Activated CD4-positive, CD25-positive, alpha-beta regulatory T cell treated with anti-CD3 and anti-CD28 coated beads, Interleukin-2, amount 50 U/mL, for 16 hours (primary cell): ENCODE measurements around the gene TMEM208.

Experiments used
- DNase-seq: peaks from one replicate; pipeline ENCODE4 v3.0.0-alpha.2; 2020; ENCODE audit warnings: low read depth, low spot score

Gene TMEM208

DNA sequence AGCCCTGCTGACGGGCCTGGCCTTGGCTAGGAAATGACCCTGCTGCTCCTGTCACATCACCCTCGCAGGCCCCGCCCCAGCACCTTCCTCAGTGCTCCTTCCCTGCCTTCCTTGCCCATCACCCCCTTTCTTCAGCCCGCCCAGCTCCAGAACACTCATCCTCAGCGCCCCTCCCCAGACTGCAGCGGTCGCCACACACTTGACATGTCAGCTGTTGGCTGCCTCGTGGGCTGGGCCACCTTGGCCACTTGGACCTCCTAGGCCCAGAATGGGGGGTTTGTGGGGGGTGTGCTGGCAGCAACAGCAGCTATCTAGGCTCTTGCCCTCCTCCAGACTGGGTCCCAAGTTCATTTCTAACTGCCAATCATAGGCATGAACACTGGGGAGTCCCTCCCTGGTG, 17.4 kb upstream of the TMEM208 start:
- no peak for DNase-seq

DNA sequence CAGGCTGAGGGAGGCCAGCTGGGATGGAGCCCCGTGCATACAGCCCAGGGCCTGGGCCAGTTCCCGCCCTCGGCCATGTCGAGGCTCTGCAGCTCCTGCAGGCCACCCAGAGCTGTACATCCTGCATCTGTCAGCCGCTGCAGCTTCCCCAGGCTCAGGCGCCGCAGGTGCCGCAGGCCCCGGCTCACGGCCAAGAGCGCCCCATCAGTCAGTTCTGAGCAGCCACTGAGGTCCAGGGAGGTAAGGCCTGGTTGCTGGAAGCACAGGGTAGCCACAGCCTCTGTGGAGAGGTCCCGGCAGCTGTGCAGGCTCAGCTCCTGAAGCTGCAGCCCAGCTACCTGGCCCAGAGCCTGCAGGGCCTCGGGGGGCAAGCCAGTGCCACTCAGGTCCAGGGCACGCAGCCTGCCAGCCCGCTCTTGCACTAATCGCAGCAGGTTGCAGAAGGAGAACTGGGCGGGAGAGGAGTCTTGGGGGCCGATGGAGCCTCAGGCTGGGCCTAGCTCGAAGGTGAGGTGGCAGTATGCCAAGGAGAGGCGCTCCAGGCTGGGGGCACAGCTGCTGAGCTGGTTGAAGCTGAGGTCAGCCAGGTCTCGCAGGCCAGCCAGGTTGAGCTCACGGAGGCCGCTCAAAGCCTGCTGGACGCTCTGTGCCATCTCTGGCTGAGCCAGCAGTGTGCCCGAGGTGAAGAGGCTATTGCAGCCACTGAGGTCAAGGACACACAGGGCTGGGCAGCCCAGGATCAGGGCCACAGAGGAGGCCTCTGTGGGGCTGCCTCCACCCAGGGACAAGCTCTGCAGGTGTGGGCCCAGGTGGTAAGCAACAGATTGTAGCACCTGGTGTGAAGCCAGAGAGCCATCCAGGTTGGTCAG, 16.6 kb upstream of the TMEM208 start:
- no peak for DNase-seq

DNA sequence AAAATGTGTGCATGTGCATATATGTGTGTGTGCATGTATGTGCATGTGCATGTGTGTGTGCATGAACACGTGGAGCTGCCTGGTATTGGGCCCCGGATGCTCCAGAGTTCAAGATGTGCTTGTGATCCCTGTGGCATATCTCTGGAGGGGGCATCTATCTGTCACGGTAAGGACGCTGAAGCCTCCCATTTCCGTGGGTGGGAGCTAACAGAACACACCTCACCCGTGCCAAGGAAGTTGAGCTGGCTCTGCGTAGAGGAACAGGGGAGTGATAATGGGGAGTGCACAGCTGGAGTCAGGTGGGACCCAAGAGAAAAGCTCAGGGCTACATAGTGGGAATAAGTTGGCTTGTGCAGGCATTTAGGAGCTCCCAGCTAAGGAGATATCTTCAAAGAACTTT, 15.3 kb upstream of the TMEM208 start:
- DNase-seq, result no peak

- no peak for DNase-seq
Observed at GRCh38 chr16:67212766-67213165, 14.2 kb upstream of the TMEM208 start.

- no peak for DNase-seq
Observed at GRCh38 chr16:67213197-67214019, 13.5 kb upstream of the TMEM208 start.

DNA sequence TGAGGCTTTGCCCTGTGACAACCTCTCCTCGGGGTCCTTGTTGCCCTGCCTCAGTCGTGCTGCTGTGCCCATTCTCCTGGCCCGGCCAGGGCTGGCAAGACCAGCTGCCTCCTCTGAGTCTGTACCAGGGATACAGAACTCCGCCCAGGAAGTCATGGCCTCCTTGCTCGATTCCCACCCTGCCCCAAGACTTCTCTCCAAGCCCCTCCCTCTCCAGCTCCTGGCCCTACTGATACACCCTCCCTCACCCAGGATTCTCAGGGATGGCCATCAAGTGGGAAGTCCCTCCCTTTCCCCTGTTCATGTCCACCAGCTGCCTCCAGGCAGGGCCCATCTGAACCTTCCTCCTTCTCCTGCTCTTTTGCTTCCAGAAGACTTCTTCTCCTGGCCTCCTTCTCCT, 11.2 kb upstream of the TMEM208 start:
- DNase-seq, result no peak

DNA sequence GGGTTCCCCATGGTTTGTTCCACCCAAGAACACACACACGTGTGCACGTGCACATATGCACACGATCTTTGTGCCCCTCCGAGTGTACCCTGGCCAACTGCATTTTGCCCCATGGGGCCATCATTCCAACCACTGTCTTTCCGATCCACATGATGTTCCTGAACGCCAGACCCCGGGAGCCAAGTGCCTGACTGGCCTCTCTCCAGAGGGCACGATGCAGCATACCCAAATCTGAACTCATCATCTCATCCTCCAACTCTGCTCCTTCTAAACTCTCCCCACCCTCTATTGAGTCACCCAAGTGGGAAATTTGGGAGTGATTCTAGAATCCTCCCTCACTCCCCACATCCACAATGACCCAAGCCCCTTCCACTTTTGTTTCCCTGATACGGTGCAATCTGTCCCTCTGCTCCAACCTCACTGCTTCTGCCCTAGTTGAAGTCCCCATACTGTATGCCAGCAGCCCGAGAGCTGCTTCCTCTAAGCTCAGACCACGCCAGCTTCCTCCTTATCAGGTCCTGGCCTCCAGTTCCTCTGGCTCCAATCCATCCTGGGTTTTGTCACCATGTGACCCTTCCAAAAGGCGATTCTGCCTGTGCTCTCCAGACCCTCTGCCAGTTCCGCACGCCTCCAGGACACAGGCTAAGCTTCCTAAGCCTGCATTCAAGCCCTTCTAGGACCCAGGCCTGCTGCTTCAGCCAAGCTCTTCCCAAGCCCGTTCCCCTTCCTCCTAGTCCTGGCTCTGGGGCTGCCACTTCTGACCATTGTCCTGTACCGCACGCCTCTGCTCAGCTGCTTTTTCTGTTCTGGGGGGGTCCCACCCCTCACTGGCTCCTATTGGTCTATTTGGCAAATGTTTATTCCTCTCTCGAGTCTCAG, 10.1 kb upstream of the TMEM208 start:
- no peak for DNase-seq

DNA sequence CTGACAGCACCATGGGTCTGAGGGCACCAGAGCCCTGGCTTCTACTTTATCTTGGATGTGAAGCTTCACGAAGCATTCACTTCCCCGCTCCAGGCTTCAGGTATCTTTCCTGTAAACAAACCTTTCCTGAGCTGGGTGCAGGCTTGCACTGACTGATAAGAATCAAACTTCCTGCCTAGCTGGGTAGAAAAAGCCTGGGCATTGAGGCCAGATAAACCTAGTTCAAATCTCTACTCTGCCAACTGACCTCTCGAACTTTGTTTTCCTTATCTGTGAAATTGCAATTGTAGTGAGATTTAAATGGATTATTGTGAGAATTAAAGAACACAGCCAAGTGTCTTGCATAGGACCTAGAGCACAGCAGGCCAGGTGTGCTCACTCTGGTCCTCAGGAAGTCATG, 2.9 kb upstream of the TMEM208 start:
- DNase-seq, result no peak

- no peak for DNase-seq
Observed at GRCh38 chr16:67226295-67226803, 581 bp upstream of the TMEM208 start.

GRCh38 chr16:67227567-67227921, 614 bp downstream of the TMEM208 start:
- no peak for DNase-seq

- no peak for DNase-seq
Observed at GRCh38 chr16:67228034-67228785, 1.3 kb downstream of the TMEM208 start.

- DNase-seq, result no peak
Observed at GRCh38 chr16:67228905-67229304, 2.0 kb downstream of the TMEM208 start.

DNA sequence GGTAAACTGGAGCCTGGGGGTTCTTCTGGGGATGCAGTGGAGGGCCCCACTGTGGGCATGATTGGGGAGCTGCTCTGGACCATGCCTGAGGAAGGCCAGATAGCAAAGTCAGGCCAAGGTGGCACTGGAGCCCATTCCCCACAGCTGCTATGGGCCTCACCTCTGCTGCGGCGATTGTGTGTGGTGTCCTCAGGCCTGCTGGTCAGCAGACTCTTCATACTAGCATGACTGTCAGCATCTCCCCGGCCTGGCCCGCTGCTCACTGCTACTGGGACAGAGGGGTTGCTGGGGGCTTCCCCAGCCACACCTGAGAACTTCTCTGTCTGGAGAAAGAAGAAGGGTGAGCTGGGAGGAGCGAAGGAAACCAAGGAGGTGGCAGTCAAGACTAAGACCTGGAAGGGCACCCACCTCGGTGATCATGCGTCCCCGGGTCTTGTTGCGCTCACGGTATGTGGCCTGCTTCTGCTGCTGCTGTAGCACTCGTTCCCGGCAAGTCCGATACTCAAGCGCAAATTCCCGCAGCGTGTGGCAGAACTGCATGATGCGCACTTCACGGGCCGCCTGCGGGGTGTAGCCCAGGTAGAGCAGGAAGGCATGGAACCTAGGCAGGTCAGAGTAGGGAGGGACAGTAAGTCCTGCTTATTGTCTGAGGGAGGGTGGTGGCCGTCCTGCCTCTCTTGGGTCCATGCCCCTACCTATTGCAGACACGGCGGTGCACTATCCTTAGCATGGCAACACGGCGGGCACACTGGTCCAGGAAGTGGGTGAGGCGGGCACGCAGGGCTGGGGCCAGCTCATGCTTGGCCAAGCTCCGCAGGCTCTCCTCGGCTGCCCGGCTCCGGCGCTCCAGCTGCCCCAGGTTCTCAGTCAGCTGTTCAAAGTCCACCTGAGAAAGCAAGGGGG, 3.2 kb downstream of the TMEM208 start:
- DNase-seq, result no peak

GRCh38 chr16:67230809-67231660, 4.1 kb downstream of the TMEM208 start:
- DNase-seq, result no peak

DNA sequence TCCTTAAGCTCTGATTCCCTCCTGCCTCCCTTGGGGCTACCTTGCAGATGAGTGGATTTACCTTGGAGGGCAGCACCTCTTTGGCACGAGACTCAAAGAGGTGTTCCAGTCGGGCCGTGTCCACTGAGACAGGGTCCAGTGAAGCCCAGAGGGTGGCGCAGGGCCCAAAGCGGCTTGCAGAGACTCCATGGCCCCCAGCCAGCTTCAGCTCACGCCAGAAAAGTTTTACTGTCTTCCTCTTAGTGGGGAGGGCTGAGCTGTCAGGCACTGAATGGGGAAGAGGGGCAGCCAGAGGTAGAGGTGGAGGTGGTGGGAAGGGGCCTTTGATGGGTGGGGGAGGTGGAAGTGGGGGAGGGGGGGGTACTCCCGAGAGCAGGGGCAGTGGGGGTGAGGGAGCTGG, 6.7 kb downstream of the TMEM208 start:
- no peak for DNase-seq

DNA sequence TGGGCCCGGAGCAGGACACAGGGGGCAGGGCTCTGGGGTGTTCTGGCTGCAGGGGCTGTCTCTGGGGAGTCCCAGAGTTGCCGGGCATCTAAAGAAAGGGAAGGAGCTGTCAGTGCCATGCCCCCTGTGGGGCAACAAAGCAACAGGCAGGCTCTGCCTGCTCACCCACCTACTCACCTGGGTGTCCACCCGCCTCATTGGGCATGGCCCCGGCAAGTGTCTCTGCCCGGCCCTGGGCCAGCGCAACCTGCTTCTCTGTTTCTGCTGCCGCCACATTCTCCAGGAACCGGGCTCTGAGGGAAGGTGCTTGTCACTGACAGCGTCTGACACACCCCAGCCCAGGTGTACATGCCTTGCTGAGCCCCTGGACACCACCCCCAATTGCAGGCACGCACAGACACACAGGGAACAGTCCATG, 7.3 kb downstream of the TMEM208 start:
- DNase-seq, result no peak

GRCh38 chr16:67235816-67236562, 9.1 kb downstream of the TMEM208 start:
- DNase-seq, result no peak
